ENCODE measurements around the gene CTNNBIP1. TPM values are rescaled to one million over a fixed set of nuclear protein-coding genes. Genes with fewer than 3 reads are reported as not detected.
"Not testable (repeated sequence)": the region's sequence is repeated elsewhere in the genome, so short reads cannot be mapped to it uniquely, and the experiment has no call there.

Gene CTNNBIP1
- total and polyA plus RNA-seq, 2 donors (not counting 1 experiment from before 2014, with no cell fraction given): 6.9 to 8.7 TPM

DNA sequence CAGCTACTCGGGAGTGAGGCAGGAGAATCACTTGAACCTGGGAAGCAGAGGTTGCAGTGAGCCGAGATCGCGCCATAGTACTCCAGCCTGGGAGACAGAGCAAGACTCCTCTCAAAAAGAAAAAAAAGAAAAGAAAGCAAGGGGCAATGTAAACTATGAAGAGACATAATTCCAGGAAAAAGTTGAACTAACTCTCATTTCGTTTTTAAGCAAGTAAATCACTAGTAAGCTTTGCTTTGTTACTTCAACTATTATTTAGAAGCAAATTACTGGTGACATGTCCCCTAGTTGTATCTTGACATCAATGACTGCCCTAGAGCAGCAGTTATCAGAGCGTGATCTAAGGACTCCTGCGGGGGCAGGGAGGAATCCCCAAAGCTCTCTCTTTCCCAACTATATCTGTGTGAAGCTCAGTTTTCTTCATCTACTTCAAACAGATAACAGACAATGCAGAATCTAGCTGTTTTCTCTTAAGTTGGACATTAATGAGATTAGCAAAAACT lies 105.0 kb downstream of the CTNNBIP1 start:
- POLR2A ChIA-PET: no interaction called here
- peaks cover 10 to 16% of the 10 kb centered on the region in 2 donors for H3K4me1 ChIP-seq (ENCODE audit: control insufficient read depth in 2 of 2, insufficient read depth in 2 of 2, low read length in 2 of 2)
- Mint-ChIP-seq H3K9me3 (ENCODE audit: insufficient read depth) (no peaks in the 10 kb centered on the region), H3K27me3 (no peaks in the 10 kb centered on the region), H3K4me3 (no peak overlapping the region), H3K27ac (no peak overlapping the region), H3K4me1 (peaks cover 40% of the 10 kb centered on the region)
- no peak overlapping the region for H3K27ac ChIP-seq (ENCODE audit: low read length in 2 of 2)
- no peak for DNase-seq
- H3K27me3 ChIP-seq (replicated peaks in 1 of 4; ENCODE audit: control extremely low read depth in 1 of 4, control insufficient read depth in 3 of 4, insufficient read depth in 4 of 4, low read length in 3 of 4): no peaks in the 10 kb centered on the region
- H3K36me3 ChIP-seq (replicated peaks in 1 of 2; ENCODE audit: control extremely low read depth in 1 of 2, control insufficient read depth in 1 of 2, extremely low read depth in 1 of 2, insufficient read depth in 2 of 2, low read length in 1 of 2): peaks cover 0 to 4% of the 10 kb centered on the region in 2 experiments
- peaks cover 37% of the 10 kb centered on the region for H4K20me1 ChIP-seq (ENCODE audit: control insufficient read depth, insufficient read depth, low read length, poor library complexity, severe bottlenecking)
- intact Hi-C loops (cut with micrococcal nuclease): no loop called here
- no peak overlapping the region for H2AFZ ChIP-seq (ENCODE audit: insufficient read depth, low read depth, low read length, poor library complexity, severe bottlenecking)
- H3K4me2 ChIP-seq (replicated peaks; ENCODE audit: low read depth, low read length, poor library complexity, severe bottlenecking): no peak overlapping the region
- 93% methylated on average over 5 of the region's 7 CpGs for WGBS (ENCODE audit: insufficient coverage)
- TF ChIP-seq EZH2 (IDR thresholded peaks at IDR 0.05; ENCODE audit: borderline replicate concordance, insufficient read depth, low read depth, low read length, poor library complexity, severe bottlenecking) (no peak), CTCF (IDR thresholded peaks at IDR 0.05) (no peak)
- ATAC-seq (ENCODE audit: low read depth): no peak
- H3K79me2 ChIP-seq (ENCODE audit: control insufficient read depth, insufficient read depth, low read length): peaks cover 86% of the 10 kb centered on the region
- no peak overlapping the region for H3K4me3 ChIP-seq (ENCODE audit: control extremely low read depth in 1 of 5, extremely low read depth in 1 of 5, insufficient read depth in 1 of 5, low read depth in 2 of 5, low read length in 4 of 5)
- CTCF ChIA-PET: interaction anchor here (1.1 to 1.9 kb wide), 2 partner anchors 21 to 63 kb away, joined by 3 to 10 read pairs; no protein-coding TSS in a partner anchor
- no peaks in the 10 kb centered on the region for H3K9me3 ChIP-seq (ENCODE audit: control extremely low read depth in 1 of 3, control insufficient read depth in 2 of 3, insufficient read depth in 1 of 3, low read length in 2 of 3)
- no peak overlapping the region for H3K9ac ChIP-seq (ENCODE audit: low read length)

- H3K27me3 Mint-ChIP-seq; H3K4me2 ChIP-seq (replicated peaks; ENCODE audit: low read depth, low read length, poor library complexity, severe bottlenecking); H3K9ac ChIP-seq (ENCODE audit: low read length); H3K27me3 ChIP-seq (replicated peaks in 1 of 4; ENCODE audit: control extremely low read depth in 1 of 4, control insufficient read depth in 3 of 4, insufficient read depth in 4 of 4, low read length in 3 of 4); H3K9me3 Mint-ChIP-seq (ENCODE audit: insufficient read depth); H3K4me1 ChIP-seq (ENCODE audit: control insufficient read depth in 2 of 2, insufficient read depth in 2 of 2, low read length in 2 of 2); H3K4me3 ChIP-seq (ENCODE audit: control extremely low read depth in 1 of 5, extremely low read depth in 1 of 5, insufficient read depth in 1 of 5, low read depth in 2 of 5, low read length in 4 of 5); ATAC-seq (ENCODE audit: low read depth); H3K27ac Mint-ChIP-seq; intact Hi-C loops (cut with micrococcal nuclease); H3K4me3 Mint-ChIP-seq; H3K36me3 ChIP-seq (replicated peaks in 1 of 2; ENCODE audit: control extremely low read depth in 1 of 2, control insufficient read depth in 1 of 2, extremely low read depth in 1 of 2, insufficient read depth in 2 of 2, low read length in 1 of 2); H3K9me3 ChIP-seq (ENCODE audit: control extremely low read depth in 1 of 3, control insufficient read depth in 2 of 3, insufficient read depth in 1 of 3, low read length in 2 of 3); H2AFZ ChIP-seq (ENCODE audit: insufficient read depth, low read depth, low read length, poor library complexity, severe bottlenecking); H3K27ac ChIP-seq (ENCODE audit: low read length in 2 of 2); DNase-seq: not testable (repeated sequence)
- H4K20me1 ChIP-seq (ENCODE audit: control insufficient read depth, insufficient read depth, low read length, poor library complexity, severe bottlenecking): peaks cover 21% of the 10 kb centered on the region
- peaks cover 35% of the 10 kb centered on the region for H3K4me1 Mint-ChIP-seq
- H3K79me2 ChIP-seq (ENCODE audit: control insufficient read depth, insufficient read depth, low read length): peaks cover 87% of the 10 kb centered on the region
- CTCF ChIA-PET: interaction anchor here (7.5 kb wide), 1 partner anchor 19 kb away, joined by 82 read pairs; no protein-coding TSS in a partner anchor
- POLR2A ChIA-PET: interaction anchor here (0.7 kb wide), 1 partner anchor 84 kb away, joined by 4 read pairs; no protein-coding TSS in a partner anchor
- WGBS (ENCODE audit: insufficient coverage): no CpG with 5 or more reads among the region's 13 CpGs
These were observed 106.8 kb downstream of the CTNNBIP1 start for GRCh38 chr1:9803003-9803918.
